GM19351 (cell line): ENCODE measurements around the gene ZBTB7A.

Experiments used
- ATAC-seq: cut with Tn5 transposase; IDR thresholded peaks from one replicate; pipeline ENCODE4 v1.9.1; 2021; ENCODE audit warnings: mild to moderate bottlenecking, moderate library complexity; ENCODE audit not compliant: unreplicated experiment

The ZBTB7A gene

GRCh38 chr19:4094761-4095487 is 28.2 kb upstream of the ZBTB7A start:
- no peak for ATAC-seq

GRCh38 chr19:4094291-4094690 is 27.6 kb upstream of the ZBTB7A start:
- no peak for ATAC-seq

- no peak for ATAC-seq
Observed at GRCh38 chr19:4093643-4094175, 27.0 kb upstream of the ZBTB7A start.

GRCh38 chr19:4090356-4091220 is 23.9 kb upstream of the ZBTB7A start:
- no peak for ATAC-seq

GRCh38 chr19:4089946-4090345 is 23.2 kb upstream of the ZBTB7A start:
- no peak for ATAC-seq

- peak; percentile 50 for ATAC-seq
Observed at GRCh38 chr19:4089400-4089908, 22.8 kb upstream of the ZBTB7A start.

- peak; percentile 20 for ATAC-seq
Observed at GRCh38 chr19:4088975-4089374, 22.3 kb upstream of the ZBTB7A start.

GRCh38 chr19:4087787-4088679 is 21.3 kb upstream of the ZBTB7A start:
- no peak for ATAC-seq

- ATAC-seq, result no peak
Observed at GRCh38 chr19:4086411-4086867, 19.7 kb upstream of the ZBTB7A start.

- no peak for ATAC-seq
Observed at GRCh38 chr19:4084547-4084877, 17.8 kb upstream of the ZBTB7A start.

- ATAC-seq, result no peak
Observed at GRCh38 chr19:4083677-4084546, 17.2 kb upstream of the ZBTB7A start.

GRCh38 chr19:4082172-4082571 is 15.5 kb upstream of the ZBTB7A start:
- no peak for ATAC-seq

GRCh38 chr19:4081441-4082129 is 14.9 kb upstream of the ZBTB7A start:
- ATAC-seq, result no peak

GRCh38 chr19:4080473-4080872 is 13.8 kb upstream of the ZBTB7A start:
- ATAC-seq, result no peak

- peak; percentile 50 for ATAC-seq
Observed at GRCh38 chr19:4077800-4078684, 11.3 kb upstream of the ZBTB7A start.

GRCh38 chr19:4077007-4077374 is 10.3 kb upstream of the ZBTB7A start:
- no peak for ATAC-seq

- no peak for ATAC-seq
Observed at GRCh38 chr19:4075373-4075772, 8.7 kb upstream of the ZBTB7A start.

- ATAC-seq, result no peak
Observed at GRCh38 chr19:4071610-4072009, 4.9 kb upstream of the ZBTB7A start.
